ENCODE measurements around the gene BACH1. TPM values are rescaled to one million over a fixed set of nuclear protein-coding genes. Genes with fewer than 3 reads are reported as not detected.

BACH1 gene
- total and polyA plus RNA-seq, 4 donors, result 9.2 to 106 (median 54.2) TPM

- TF ChIP-seq CTCF (IDR thresholded peaks at IDR 0.05; ENCODE audit: control extremely low read depth, extremely low read depth), result no peak
- H3K27me3 ChIP-seq (ENCODE audit: control insufficient read depth in 3 of 3, insufficient read depth in 3 of 3, low read length in 2 of 3), result no peaks in the 10 kb centered on the region
- H3K27ac ChIP-seq (ENCODE audit: low read depth in 1 of 2, low read length in 1 of 2), result no peak overlapping the region
- no peaks in the 10 kb centered on the region for H3K9me3 ChIP-seq (ENCODE audit: control insufficient read depth in 4 of 4, insufficient read depth in 3 of 4, low read length in 3 of 4)
- WGBS, 2 donors, result 79 to 93% methylated on average over 2 of the region's 2 CpGs
- H3K4me1 ChIP-seq (ENCODE audit: control insufficient read depth in 5 of 5, insufficient read depth in 5 of 5, low read length in 5 of 5), result peaks cover 4 to 30% (median 15%) of the 10 kb centered on the region in 5 donors
- peak in 2 of 3 donors; percentile 24 to 46 for DNase-seq
- H3K4me3 ChIP-seq, result no peak overlapping the region
- peaks cover 0 to 14% (median 5%) of the 10 kb centered on the region in 4 donors for H3K36me3 ChIP-seq (ENCODE audit: control insufficient read depth in 4 of 4, insufficient read depth in 4 of 4, low read length in 4 of 4)
- H3K9ac ChIP-seq (ENCODE audit: insufficient read depth in 1 of 2, low read length in 2 of 2), result no peak overlapping the region
- no peak for ATAC-seq (ENCODE audit: insufficient read depth, low FRiP score)
These were observed 19.6 kb downstream of the BACH1 start for GRCh38 chr21:29318354-29318753.

DNA sequence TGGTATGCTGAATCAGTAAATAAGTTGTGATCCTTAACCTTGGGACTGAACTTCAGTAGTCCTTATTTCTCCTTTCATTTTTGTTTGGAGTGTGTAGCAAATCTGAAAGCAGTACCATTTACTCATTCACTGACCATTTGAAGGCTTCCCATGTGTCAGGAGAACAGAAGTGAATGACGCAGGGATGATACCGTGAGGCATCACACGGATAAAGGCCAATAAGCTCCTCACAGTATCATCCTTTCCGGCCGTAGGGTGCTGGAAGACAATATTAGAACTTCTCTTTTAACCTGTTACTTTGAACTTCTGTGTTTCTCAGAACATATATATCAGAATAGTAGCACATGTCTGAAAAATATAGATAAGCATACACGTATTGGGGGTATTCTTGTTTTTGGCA lies 21.3 kb downstream of the BACH1 start:
- no peaks in the 10 kb centered on the region for H3K27me3 ChIP-seq (ENCODE audit: control insufficient read depth in 3 of 3, insufficient read depth in 3 of 3, low read length in 2 of 3)
- no peak overlapping the region for H3K4me3 ChIP-seq
- DNase-seq (no peak), ATAC-seq (ENCODE audit: insufficient read depth, low FRiP score) (no peak)
- H3K36me3 ChIP-seq (ENCODE audit: control insufficient read depth in 4 of 4, insufficient read depth in 4 of 4, low read length in 4 of 4), result peaks cover 0 to 14% (median 8%) of the 10 kb centered on the region in 4 donors
- H3K4me1 ChIP-seq (ENCODE audit: control insufficient read depth in 5 of 5, insufficient read depth in 5 of 5, low read length in 5 of 5), result peaks cover 3 to 29% (median 15%) of the 10 kb centered on the region in 5 donors
- WGBS, 2 donors, result 91 to 95% methylated on average over 6 of the region's 6 CpGs
- no peak overlapping the region for H3K9ac ChIP-seq (ENCODE audit: insufficient read depth in 1 of 2, low read length in 2 of 2)
- no peaks in the 10 kb centered on the region for H3K9me3 ChIP-seq (ENCODE audit: control insufficient read depth in 4 of 4, insufficient read depth in 3 of 4, low read length in 3 of 4)
- no peak for TF ChIP-seq CTCF (IDR thresholded peaks at IDR 0.05; ENCODE audit: control extremely low read depth, extremely low read depth)
- H3K27ac ChIP-seq (ENCODE audit: low read depth in 1 of 2, low read length in 1 of 2), result no peak overlapping the region

GRCh38 chr21:29321217-29321616 lies 22.5 kb downstream of the BACH1 start:
- no peak for DNase-seq

More at GRCh38 chr21:29321217-29321616, 22.5 kb downstream of the BACH1 start:
- Histone ChIP-seq H3K27ac (ENCODE audit: low read depth in 1 of 2, low read length in 1 of 2) (no peak overlapping the region), H3K9ac (ENCODE audit: insufficient read depth in 1 of 2, low read length in 2 of 2) (no peak overlapping the region), H3K4me1 (ENCODE audit: control insufficient read depth in 5 of 5, insufficient read depth in 5 of 5, low read length in 5 of 5) (peaks cover 3 to 26% (median 10%) of the 10 kb centered on the region in 5 donors), H3K4me3 (no peak overlapping the region), H3K36me3 (ENCODE audit: control insufficient read depth in 4 of 4, insufficient read depth in 4 of 4, low read length in 4 of 4) (peaks cover 3 to 14% (median 9%) of the 10 kb centered on the region in 4 donors), H3K27me3 (ENCODE audit: control insufficient read depth in 3 of 3, insufficient read depth in 3 of 3, low read length in 2 of 3) (no peaks in the 10 kb centered on the region), H3K9me3 (ENCODE audit: control insufficient read depth in 4 of 4, insufficient read depth in 3 of 4, low read length in 3 of 4) (no peaks in the 10 kb centered on the region)
- TF ChIP-seq CTCF (IDR thresholded peaks at IDR 0.05; ENCODE audit: control extremely low read depth, extremely low read depth), result no peak
- ATAC-seq (ENCODE audit: insufficient read depth, low FRiP score), result no peak
- 98 to 99% methylated on average over 11 of the region's 11 CpGs for WGBS, 2 donors
